ENCODE data around the gene MCEMP1. TPM values are rescaled to one million over a fixed set of nuclear protein-coding genes. Genes with fewer than 3 reads are reported as not detected.

MCEMP1 gene
- total RNA-seq, 1 experiment from 2014 or later = not detected

DNA sequence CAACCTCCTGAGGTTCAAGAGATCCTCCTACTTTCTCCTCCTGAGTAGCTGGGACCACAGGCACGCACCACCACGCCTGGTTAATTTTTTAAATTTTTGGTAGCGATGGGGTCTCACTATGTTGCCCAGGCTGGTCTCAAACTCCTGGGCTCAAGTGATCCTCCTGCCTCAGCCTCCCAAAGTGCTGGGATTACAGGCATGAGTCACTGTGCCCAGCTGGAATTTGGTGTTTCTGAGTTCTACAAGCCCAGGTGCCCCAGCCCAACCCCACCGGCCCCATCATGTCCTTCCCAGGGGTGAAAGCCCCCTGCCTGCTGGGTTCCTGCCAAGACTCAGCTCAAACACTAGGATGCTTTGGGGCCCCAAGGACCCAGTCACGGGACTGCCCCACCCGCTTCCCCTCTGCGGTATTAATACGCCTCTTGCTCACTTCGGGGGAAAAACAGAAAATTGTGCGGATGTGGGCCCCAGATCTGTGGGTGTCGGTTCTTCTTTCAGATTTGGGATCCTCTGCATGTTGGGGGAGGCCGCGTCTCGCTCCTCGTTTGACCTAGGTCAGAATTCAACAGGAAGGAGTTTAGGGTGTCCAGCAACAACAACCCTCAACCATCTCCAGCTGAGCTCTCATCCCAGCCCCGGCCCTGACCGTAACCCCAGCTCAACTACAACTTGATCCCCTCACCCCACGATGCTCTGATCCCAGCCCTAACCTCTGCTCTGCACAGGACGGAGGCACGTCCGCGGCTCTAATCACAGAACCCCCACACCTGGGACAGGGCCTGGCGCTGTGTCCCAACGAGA lies 28.7 kb downstream of the MCEMP1 start:
- Histone ChIP-seq H3K9me3 (ENCODE audit: control insufficient read depth, insufficient read depth, low read depth, low read length) (no peaks in the 10 kb centered on the region), H3K27me3 (ENCODE audit: control insufficient read depth, insufficient read depth, low read length) (no peaks in the 10 kb centered on the region), H3K4me3 (ENCODE audit: low read depth in 2 of 2, low read length in 2 of 2) (no peak overlapping the region), H3K4me1 (ENCODE audit: control insufficient read depth, insufficient read depth, low read length) (no peaks in the 10 kb centered on the region), H3K36me3 (ENCODE audit: control insufficient read depth, insufficient read depth, low read length) (no peaks in the 10 kb centered on the region), H3K27ac (ENCODE audit: low read length) (no peak overlapping the region)
- TF ChIP-seq TCF7L2 (IDR thresholded peaks at IDR 0.05; ENCODE audit: low read depth, low read length) (no peak), SIN3A (IDR thresholded peaks at IDR 0.05; ENCODE audit: borderline replicate concordance, insufficient read depth, low read depth, low read length) (no peak)
- ATAC-seq (no peak), DNase-seq (ENCODE audit: low read depth, low spot score) (no peak)
- POLR2A ChIA-PET = no interaction called here
- no TSS peak for BruUV-seq (replicated peaks)
- CTCF ChIA-PET = no interaction called here
- intact Hi-C loops (cut with micrococcal nuclease; ENCODE audit: unreplicated experiment) (no loop called here), in situ Hi-C loops (cut with HindIII; ENCODE audit: low pct_unique_long_range_greater_than_20kb, low sequenced_read_pairs) (no loop called here)

DNA sequence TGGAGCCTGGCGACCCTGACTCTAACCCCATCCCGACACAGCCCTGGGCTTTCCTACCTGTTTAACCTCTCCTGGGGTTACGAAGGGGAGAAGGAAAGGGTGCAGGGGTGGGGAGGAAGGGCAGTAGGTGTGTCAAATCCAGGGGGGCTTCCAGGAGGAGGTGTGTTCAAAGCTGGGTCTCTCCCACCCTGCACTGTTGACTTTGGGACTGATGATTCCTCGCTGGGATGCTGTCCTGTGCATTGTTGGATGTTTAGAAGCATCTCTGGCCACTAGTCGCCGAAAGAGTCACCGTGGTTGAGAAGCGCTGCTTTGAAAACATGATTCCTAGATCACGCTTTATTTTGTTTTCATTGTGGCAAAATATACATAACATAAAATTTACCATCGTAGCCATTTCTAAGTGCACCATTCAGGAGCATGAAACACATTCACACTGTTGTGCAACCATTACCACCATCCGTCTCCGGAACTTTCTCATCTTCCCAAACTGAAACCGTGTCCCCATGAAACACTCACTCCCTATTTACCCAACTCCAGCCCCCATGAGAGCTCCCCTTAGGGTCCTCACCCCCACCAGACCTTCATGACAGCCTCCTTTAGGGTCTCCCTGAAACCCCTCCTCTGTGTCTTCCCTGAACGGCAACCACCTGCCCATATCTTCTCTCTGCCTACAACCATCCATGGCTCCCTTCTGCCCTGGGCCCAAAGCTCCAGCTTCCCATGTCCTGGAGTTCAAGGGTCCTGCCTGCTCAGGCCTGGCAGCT lies 29.5 kb downstream of the MCEMP1 start:
- Histone ChIP-seq H3K4me3 (ENCODE audit: low read depth in 2 of 2, low read length in 2 of 2) (no peak overlapping the region), H3K27ac (ENCODE audit: low read length) (no peak overlapping the region), H3K4me1 (ENCODE audit: control insufficient read depth, insufficient read depth, low read length) (no peaks in the 10 kb centered on the region), H3K9me3 (ENCODE audit: control insufficient read depth, insufficient read depth, low read depth, low read length) (no peaks in the 10 kb centered on the region), H3K36me3 (ENCODE audit: control insufficient read depth, insufficient read depth, low read length) (no peaks in the 10 kb centered on the region), H3K27me3 (ENCODE audit: control insufficient read depth, insufficient read depth, low read length) (no peaks in the 10 kb centered on the region)
- intact Hi-C loops (cut with micrococcal nuclease; ENCODE audit: unreplicated experiment) (no loop called here), in situ Hi-C loops (cut with HindIII; ENCODE audit: low pct_unique_long_range_greater_than_20kb, low sequenced_read_pairs) (no loop called here)
- no TSS peak for BruUV-seq (replicated peaks)
- ATAC-seq (no peak), DNase-seq (ENCODE audit: low read depth, low spot score) (no peak)
- TF ChIP-seq SIN3A (IDR thresholded peaks at IDR 0.05; ENCODE audit: borderline replicate concordance, insufficient read depth, low read depth, low read length) (no peak), POLR2AphosphoS5 (IDR thresholded peaks at IDR 0.05; ENCODE audit: low read depth, low read length) (no peak)
- ChIA-PET POLR2A (no interaction called here), CTCF (interaction anchor here (0.5 kb wide), 1 partner anchor 742 kb away, joined by 5 read pairs; no protein-coding TSS in a partner anchor)

DNA sequence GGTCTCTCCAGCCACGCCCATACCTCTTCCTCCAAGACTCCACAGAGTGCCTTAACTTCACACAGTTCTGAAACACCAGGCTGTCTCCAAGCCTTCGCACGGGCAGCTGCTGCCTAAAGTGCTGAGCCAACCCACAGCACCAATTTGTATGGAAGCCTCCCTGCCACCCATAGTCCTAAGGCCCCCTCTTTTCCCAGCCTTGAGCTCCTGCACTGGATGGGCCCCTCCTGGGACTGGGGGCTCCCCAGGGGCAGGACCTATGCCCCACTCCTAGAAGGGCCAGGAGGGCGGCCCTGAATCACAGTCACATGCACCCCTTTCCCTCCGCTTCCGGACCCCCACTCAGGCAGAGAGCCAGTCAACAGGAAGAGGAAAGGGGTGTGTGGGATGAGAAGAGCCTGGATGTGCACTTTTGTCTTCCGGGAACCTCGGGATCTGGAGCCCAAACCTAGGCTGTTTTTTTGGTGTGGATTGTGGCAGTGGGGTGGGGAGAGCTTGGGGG lies 30.1 kb downstream of the MCEMP1 start:
- Histone ChIP-seq H3K4me3 (ENCODE audit: low read depth in 2 of 2, low read length in 2 of 2) (no peak overlapping the region), H3K27ac (ENCODE audit: low read length) (no peak overlapping the region), H3K27me3 (ENCODE audit: control insufficient read depth, insufficient read depth, low read length) (no peaks in the 10 kb centered on the region), H3K9me3 (ENCODE audit: control insufficient read depth, insufficient read depth, low read depth, low read length) (no peaks in the 10 kb centered on the region), H3K36me3 (ENCODE audit: control insufficient read depth, insufficient read depth, low read length) (no peaks in the 10 kb centered on the region), H3K4me1 (ENCODE audit: control insufficient read depth, insufficient read depth, low read length) (no peaks in the 10 kb centered on the region)
- ChIA-PET POLR2A (no interaction called here), CTCF (interaction anchor here (0.5 kb wide), 2 partner anchors 131 to 742 kb away, joined by 5 to 7 read pairs; no protein-coding TSS in a partner anchor)
- intact Hi-C loops (cut with micrococcal nuclease; ENCODE audit: unreplicated experiment) (no loop called here), in situ Hi-C loops (cut with HindIII; ENCODE audit: low pct_unique_long_range_greater_than_20kb, low sequenced_read_pairs) (no loop called here)
- no TSS peak for BruUV-seq (replicated peaks)
- DNase-seq (ENCODE audit: low read depth, low spot score) (no peak), ATAC-seq (no peak)
- TF ChIP-seq, protein P1, sequence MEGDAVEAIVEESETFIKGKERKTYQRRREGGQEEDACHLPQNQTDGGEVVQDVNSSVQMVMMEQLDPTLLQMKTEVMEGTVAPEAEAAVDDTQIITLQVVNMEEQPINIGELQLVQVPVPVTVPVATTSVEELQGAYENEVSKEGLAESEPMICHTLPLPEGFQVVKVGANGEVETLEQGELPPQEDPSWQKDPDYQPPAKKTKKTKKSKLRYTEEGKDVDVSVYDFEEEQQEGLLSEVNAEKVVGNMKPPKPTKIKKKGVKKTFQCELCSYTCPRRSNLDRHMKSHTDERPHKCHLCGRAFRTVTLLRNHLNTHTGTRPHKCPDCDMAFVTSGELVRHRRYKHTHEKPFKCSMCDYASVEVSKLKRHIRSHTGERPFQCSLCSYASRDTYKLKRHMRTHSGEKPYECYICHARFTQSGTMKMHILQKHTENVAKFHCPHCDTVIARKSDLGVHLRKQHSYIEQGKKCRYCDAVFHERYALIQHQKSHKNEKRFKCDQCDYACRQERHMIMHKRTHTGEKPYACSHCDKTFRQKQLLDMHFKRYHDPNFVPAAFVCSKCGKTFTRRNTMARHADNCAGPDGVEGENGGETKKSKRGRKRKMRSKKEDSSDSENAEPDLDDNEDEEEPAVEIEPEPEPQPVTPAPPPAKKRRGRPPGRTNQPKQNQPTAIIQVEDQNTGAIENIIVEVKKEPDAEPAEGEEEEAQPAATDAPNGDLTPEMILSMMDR (IDR thresholded peaks at IDR 0.05) = no peak
- no peak for TF ChIP-seq TCF7L2 (IDR thresholded peaks at IDR 0.05; ENCODE audit: low read depth, low read length)
- TF ChIP-seq, protein P2, sequence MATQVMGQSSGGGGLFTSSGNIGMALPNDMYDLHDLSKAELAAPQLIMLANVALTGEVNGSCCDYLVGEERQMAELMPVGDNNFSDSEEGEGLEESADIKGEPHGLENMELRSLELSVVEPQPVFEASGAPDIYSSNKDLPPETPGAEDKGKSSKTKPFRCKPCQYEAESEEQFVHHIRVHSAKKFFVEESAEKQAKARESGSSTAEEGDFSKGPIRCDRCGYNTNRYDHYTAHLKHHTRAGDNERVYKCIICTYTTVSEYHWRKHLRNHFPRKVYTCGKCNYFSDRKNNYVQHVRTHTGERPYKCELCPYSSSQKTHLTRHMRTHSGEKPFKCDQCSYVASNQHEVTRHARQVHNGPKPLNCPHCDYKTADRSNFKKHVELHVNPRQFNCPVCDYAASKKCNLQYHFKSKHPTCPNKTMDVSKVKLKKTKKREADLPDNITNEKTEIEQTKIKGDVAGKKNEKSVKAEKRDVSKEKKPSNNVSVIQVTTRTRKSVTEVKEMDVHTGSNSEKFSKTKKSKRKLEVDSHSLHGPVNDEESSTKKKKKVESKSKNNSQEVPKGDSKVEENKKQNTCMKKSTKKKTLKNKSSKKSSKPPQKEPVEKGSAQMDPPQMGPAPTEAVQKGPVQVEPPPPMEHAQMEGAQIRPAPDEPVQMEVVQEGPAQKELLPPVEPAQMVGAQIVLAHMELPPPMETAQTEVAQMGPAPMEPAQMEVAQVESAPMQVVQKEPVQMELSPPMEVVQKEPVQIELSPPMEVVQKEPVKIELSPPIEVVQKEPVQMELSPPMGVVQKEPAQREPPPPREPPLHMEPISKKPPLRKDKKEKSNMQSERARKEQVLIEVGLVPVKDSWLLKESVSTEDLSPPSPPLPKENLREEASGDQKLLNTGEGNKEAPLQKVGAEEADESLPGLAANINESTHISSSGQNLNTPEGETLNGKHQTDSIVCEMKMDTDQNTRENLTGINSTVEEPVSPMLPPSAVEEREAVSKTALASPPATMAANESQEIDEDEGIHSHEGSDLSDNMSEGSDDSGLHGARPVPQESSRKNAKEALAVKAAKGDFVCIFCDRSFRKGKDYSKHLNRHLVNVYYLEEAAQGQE (IDR thresholded peaks at IDR 0.05; ENCODE audit: insufficient read depth in 1 of 2, low read depth in 2 of 2, low read length in 1 of 2) = no peak
- TF ChIP-seq SIN3A (IDR thresholded peaks at IDR 0.05; ENCODE audit: borderline replicate concordance, insufficient read depth, low read depth, low read length) = no peak
- TF ChIP-seq POLR2AphosphoS5 (IDR thresholded peaks at IDR 0.05; ENCODE audit: low read depth, low read length) = no peak
